GM10266 (cell line): ENCODE measurements around the gene MACROD2.

Experiments used
- DNase-seq: peaks from one replicate; pipeline ENCODE4 v3.0.0; 2012; ENCODE audit errors: extremely low spot score
- CTCF ChIP-seq: IDR thresholded peaks from 2 replicates; pipeline ENCODE4 v1.5.1; 2012; ENCODE audit warnings: mild to moderate bottlenecking, low read depth; ENCODE audit not compliant: control insufficient read depth, insufficient read depth; ENCODE audit errors: missing control alignments

The MACROD2 gene

GRCh38 chr20:14559612-14560011 is 564.3 kb downstream of the MACROD2 start:
- no peak for TF ChIP-seq CTCF
- no peak for DNase-seq

DNA sequence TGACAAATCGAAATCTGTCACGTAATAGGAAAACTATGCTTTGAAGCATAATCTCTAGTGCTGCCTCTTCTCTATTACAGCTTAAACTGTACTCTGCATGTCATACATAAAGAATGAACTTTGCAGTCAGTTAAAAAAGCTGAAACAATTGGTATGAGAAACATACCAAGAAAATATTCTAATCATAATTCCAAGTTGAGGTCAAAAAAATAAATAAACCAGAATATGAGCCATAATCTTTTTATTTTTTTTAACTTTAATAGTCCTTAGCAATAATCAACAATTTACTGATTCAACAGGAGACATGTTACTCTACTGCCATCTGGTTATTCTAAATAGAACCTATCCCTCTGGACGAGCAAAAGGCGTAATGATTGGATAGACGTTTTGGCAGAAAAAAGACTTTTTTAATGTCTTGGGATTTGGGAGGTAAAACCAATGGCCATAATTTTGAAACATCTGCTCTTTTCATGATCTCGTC is 566.5 kb downstream of the MACROD2 start:
- DNase-seq = no peak
- no peak for TF ChIP-seq CTCF

GRCh38 chr20:14562981-14563380 is 567.7 kb downstream of the MACROD2 start:
- no peak for TF ChIP-seq CTCF
- DNase-seq = no peak

DNA sequence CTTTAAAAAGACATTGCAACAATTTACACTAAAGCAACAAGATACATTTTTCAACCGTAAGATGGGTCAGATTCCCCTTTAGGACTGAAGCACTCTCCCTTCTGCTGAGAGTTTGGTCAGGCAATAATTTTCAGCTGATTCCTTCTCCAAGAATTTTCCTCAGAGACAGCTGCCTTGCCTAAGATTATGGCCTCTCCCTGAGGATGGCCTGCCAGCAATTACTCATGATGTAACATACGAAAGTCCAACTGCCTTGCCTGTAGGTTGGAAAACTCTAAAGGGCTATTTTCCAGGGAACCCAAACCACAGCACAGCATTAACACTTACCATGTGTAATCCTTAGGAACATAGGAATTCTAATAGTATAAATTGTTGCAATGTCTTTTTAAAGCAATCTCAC is 571.2 kb downstream of the MACROD2 start:
- TF ChIP-seq CTCF = no peak

GRCh38 chr20:14568225-14568624 is 572.9 kb downstream of the MACROD2 start:
- TF ChIP-seq CTCF = no peak
- no peak for DNase-seq

More for the DNA sequence above, 571.2 kb downstream of the MACROD2 start:
- no peak for DNase-seq

DNA sequence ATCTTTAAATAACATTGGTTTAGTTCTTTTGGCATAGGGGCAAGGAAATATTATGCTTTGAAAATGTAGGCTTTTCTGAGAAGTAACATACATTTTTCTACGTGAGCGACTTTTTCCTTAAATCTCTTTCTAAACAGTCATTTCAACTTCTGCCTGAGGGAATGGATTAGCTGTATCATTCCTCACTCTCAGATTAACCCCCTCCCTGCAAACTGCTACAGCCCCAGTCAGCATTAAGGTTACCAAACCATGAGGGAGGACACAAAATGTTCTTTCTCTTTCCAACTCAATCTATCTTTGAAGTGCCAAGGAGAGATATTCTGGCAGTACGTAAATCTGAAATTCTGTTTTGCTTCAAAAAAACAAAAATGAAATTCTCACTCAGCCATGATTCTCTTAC is 573.4 kb downstream of the MACROD2 start:
- no peak for DNase-seq
- TF ChIP-seq CTCF = no peak

GRCh38 chr20:14569641-14570040 is 574.3 kb downstream of the MACROD2 start:
- no peak for TF ChIP-seq CTCF
- no peak for DNase-seq
